ENCODE results near the gene FCMR.
"Not testable (repeated sequence)": the region's sequence is repeated elsewhere in the genome, so short reads cannot be mapped to it uniquely, and the experiment has no call there.

Gene FCMR

GRCh38 chr1:206867239-206867638 is 54.5 kb downstream of the FCMR start:
- no peak for DNase-seq

GRCh38 chr1:206866062-206866461 is 55.7 kb downstream of the FCMR start:
- no peak for DNase-seq

- peak; percentile 57 for DNase-seq
Measured at GRCh38 chr1:206864939-206865671, 56.6 kb downstream of the FCMR start, which contains the start of gene IL20. IL20 (plus strand) TSS chr1:206865623; CDS start chr1:206865853, 230 bp downstream.

GRCh38 chr1:206863266-206863665 is 58.5 kb downstream of the FCMR start:
- DNase-seq: no peak

GRCh38 chr1:206860165-206860564 is 61.6 kb downstream of the FCMR start:
- no peak for DNase-seq

- DNase-seq: no peak
Measured at GRCh38 chr1:206859082-206859521, 62.6 kb downstream of the FCMR start.

GRCh38 chr1:206856674-206857464 is 64.9 kb downstream of the FCMR start:
- DNase-seq: no peak

- DNase-seq: no peak
Measured at GRCh38 chr1:206855859-206856258, 65.9 kb downstream of the FCMR start.

GRCh38 chr1:206854401-206855129 is 67.2 kb downstream of the FCMR start:
- no peak for DNase-seq

GRCh38 chr1:206853696-206854095 is 68.0 kb downstream of the FCMR start:
- not testable (repeated sequence) for DNase-seq

All from NCI-H1092 (cell line).